Measurements from ENCODE around the gene SLC7A9. TPM values are rescaled to one million over a fixed set of nuclear protein-coding genes. Genes with fewer than 3 reads are reported as not detected.

The SLC7A9 gene
- total RNA-seq, 1 experiment from 2014 or later = 0.11 TPM

DNA sequence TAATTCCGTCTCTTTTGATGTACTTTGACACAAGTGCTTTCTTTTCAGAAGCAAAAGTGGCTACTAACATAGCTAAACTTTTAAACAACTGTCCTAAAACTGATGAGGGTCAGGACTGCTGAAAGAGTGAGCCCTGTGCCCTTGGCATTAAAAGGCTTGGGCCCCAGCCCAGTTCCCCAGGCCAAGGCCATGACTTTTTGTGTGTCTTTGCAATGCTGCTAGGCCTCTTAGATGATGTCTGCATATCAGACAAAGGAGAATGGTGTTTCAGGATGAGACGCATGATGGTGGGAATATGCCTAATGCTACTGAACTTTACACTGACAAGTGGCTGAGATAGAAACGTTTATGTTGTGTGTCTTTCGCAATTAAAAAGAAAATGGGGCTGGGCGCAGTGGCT, 38.0 kb downstream of the SLC7A9 start (continued):
- TF ChIP-seq CREM (CRISPR knock-in tag; IDR thresholded peaks at IDR 0.05) (no peak), HMGXB4 (CRISPR knock-in tag; IDR thresholded peaks at IDR 0.05) (no peak), MXD4 (CRISPR knock-in tag; IDR thresholded peaks at IDR 0.05; ENCODE audit: borderline replicate concordance) (no peak)

- H3K4me3 Mint-ChIP-seq = no peak overlapping the region
- DNase-seq (ENCODE audit: low spot score) = no peak
- H3K36me3 Mint-ChIP-seq = no peaks in the 10 kb centered on the region
- ATAC-seq = no peak
- peaks cover 16% of the 10 kb centered on the region for H3K4me1 Mint-ChIP-seq
- CTCF ChIA-PET = no interaction called here
- no peaks in the 10 kb centered on the region for H3K9me3 Mint-ChIP-seq
- H3K27me3 Mint-ChIP-seq (ENCODE audit: low read depth) = no peaks in the 10 kb centered on the region
- no peak for TF ChIP-seq NFATC4 (CRISPR knock-in tag; IDR thresholded peaks at IDR 0.05)
- no peak for TF ChIP-seq ZNF219 (CRISPR knock-in tag; IDR thresholded peaks at IDR 0.05; ENCODE audit: borderline replicate concordance)
- no peak for TF ChIP-seq TP53 (CRISPR knock-in tag; IDR thresholded peaks at IDR 0.05)
- TF ChIP-seq JUN (CRISPR knock-in tag; IDR thresholded peaks at IDR 0.05) = no peak
- TF ChIP-seq, protein P1, sequence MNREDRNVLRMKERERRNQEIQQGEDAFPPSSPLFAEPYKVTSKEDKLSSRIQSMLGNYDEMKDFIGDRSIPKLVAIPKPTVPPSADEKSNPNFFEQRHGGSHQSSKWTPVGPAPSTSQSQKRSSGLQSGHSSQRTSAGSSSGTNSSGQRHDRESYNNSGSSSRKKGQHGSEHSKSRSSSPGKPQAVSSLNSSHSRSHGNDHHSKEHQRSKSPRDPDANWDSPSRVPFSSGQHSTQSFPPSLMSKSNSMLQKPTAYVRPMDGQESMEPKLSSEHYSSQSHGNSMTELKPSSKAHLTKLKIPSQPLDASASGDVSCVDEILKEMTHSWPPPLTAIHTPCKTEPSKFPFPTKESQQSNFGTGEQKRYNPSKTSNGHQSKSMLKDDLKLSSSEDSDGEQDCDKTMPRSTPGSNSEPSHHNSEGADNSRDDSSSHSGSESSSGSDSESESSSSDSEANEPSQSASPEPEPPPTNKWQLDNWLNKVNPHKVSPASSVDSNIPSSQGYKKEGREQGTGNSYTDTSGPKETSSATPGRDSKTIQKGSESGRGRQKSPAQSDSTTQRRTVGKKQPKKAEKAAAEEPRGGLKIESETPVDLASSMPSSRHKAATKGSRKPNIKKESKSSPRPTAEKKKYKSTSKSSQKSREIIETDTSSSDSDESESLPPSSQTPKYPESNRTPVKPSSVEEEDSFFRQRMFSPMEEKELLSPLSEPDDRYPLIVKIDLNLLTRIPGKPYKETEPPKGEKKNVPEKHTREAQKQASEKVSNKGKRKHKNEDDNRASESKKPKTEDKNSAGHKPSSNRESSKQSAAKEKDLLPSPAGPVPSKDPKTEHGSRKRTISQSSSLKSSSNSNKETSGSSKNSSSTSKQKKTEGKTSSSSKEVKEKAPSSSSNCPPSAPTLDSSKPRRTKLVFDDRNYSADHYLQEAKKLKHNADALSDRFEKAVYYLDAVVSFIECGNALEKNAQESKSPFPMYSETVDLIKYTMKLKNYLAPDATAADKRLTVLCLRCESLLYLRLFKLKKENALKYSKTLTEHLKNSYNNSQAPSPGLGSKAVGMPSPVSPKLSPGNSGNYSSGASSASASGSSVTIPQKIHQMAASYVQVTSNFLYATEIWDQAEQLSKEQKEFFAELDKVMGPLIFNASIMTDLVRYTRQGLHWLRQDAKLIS (CRISPR knock-in tag; IDR thresholded peaks at IDR 0.05; ENCODE audit: borderline replicate concordance) = no peak
- no peak for TF ChIP-seq ZNF671 (CRISPR knock-in tag; IDR thresholded peaks at IDR 0.05)
- TF ChIP-seq ZBTB43 (CRISPR knock-in tag; IDR thresholded peaks at IDR 0.05) = no peak
- H3K27ac Mint-ChIP-seq = no peak overlapping the region
- POLR2A ChIA-PET = no interaction called here
Observed at GRCh38 chr19:32830231-32831014, 39.1 kb downstream of the SLC7A9 start.

- DNase-seq (ENCODE audit: low spot score) = no peak
- no peak overlapping the region for H3K4me3 Mint-ChIP-seq
- ChIA-PET CTCF (no interaction called here), POLR2A (no interaction called here)
- H3K4me1 Mint-ChIP-seq = peaks cover 25% of the 10 kb centered on the region
- H3K27ac Mint-ChIP-seq = no peak overlapping the region
- no peaks in the 10 kb centered on the region for H3K27me3 Mint-ChIP-seq (ENCODE audit: low read depth)
- H3K9me3 Mint-ChIP-seq = no peaks in the 10 kb centered on the region
- H3K36me3 Mint-ChIP-seq = no peaks in the 10 kb centered on the region
- TF ChIP-seq KAT7 (CRISPR knock-in tag; IDR thresholded peaks at IDR 0.05; ENCODE audit: borderline replicate concordance) (no peak), ESRRA (CRISPR knock-in tag; IDR thresholded peaks at IDR 0.05; ENCODE audit: borderline replicate concordance) (no peak), GRHL2 (CRISPR knock-in tag; IDR thresholded peaks at IDR 0.05; ENCODE audit: insufficient replicate concordance, severe bottlenecking) (no peak), ZNF138 (CRISPR knock-in tag; conservative IDR thresholded peaks at IDR 0.05) (no peak), PRRX2 (CRISPR knock-in tag; IDR thresholded peaks at IDR 0.05) (no peak), ZNF532 (CRISPR knock-in tag; IDR thresholded peaks at IDR 0.05; ENCODE audit: borderline replicate concordance) (no peak), ZNF219 (CRISPR knock-in tag; IDR thresholded peaks at IDR 0.05; ENCODE audit: borderline replicate concordance) (no peak), ZNF512 (CRISPR knock-in tag; IDR thresholded peaks at IDR 0.05; ENCODE audit: borderline replicate concordance) (no peak)
- ATAC-seq = no peak
Observed at GRCh38 chr19:32829345-32829896, 40.1 kb downstream of the SLC7A9 start.

Data from WTC11 (cell line).